DMS53 (cell line): ENCODE results near the gene SPSB2.
A peak's percentile ranks its signal among the peaks of the same experiment; 100 is the strongest.

Source experiments
- DNase-seq: peaks from one replicate; lab custom pipeline; 2025; lab: John Stamatoyannopoulos, UW

The SPSB2 gene

DNA sequence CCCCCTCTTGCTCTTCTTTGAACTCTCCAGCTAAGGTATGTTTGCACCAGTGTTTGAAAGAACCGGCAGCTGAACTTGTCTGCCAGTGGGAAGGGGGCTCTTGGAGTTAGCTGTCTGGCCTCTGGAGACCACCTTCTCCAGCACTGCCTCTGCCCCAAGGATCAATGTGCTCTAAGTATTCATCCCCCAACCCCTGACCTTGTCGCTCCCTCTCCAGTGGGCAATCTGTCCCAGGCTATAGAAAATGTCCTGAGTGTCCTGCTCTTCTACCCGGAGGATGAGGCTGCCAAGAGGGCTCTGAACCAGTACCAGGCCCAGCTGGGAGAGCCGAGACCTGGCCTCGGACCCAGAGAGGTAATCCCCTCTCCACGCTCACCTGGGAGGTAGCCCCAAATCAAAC lies 42.1 kb downstream of the SPSB2 start:
- no peak for DNase-seq

DNA sequence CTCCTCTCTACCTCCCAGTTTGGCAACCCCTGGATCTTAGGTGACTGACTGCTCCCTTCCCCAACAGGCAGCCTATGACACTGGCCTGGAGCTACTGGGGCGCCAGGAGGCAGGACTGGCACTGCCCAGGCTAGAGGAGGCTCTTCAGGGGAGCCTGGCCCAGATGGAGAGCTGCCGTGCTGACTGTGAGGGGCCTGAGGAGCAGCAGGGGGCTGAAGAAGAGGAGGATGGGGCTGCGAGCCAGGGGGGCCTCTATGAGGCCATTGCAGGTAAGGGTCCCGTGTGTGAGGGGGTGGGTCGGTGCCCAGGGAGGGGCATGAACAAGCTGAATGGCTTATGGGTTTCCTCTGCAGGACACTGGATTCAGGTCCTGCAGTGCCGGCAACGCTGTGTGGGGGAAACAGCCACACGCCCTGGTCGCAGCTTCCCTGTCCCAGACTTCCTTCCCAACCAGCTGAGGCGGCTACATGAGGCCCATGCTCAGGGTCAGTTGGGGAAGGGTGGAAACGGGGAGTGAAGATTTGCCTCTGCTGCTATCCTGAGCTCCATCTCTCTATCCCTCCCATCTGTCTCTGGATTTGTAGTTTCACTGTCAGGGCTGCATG lies 42.7 kb downstream of the SPSB2 start:
- DNase-seq, result no peak

DNA sequence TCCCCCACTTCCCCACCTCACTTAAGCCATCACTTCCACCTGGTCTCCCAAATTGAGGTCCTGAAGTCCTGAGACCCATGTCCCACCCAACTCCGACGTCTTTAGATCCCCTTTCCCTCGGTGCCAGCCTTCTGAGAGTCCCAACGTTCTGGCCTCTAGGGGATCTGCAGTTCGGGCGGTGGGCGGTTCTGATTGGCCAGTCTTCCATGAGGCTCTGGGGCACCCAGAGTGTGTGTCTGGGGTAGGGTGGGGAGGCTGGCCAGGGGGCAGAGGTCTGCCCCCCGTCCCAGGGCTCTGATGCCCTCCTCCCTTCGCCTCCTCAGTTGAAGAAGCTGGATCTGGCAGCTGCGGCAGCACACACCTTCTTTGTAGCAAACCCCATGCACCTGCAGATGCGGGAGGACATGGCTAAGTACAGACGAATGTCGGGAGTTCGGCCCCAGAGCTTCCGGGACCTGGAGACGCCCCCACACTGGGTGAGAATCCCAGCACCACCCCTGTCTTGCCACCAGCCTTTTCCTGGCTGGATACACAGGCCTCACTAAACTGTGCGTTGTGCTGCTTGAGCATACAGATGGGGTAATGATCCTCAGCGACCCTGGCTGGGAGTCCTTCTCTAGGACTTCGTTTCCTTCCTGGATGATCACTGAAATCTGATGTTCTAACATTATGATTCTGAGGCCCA lies 43.4 kb downstream of the SPSB2 start:
- no peak for DNase-seq

DNA sequence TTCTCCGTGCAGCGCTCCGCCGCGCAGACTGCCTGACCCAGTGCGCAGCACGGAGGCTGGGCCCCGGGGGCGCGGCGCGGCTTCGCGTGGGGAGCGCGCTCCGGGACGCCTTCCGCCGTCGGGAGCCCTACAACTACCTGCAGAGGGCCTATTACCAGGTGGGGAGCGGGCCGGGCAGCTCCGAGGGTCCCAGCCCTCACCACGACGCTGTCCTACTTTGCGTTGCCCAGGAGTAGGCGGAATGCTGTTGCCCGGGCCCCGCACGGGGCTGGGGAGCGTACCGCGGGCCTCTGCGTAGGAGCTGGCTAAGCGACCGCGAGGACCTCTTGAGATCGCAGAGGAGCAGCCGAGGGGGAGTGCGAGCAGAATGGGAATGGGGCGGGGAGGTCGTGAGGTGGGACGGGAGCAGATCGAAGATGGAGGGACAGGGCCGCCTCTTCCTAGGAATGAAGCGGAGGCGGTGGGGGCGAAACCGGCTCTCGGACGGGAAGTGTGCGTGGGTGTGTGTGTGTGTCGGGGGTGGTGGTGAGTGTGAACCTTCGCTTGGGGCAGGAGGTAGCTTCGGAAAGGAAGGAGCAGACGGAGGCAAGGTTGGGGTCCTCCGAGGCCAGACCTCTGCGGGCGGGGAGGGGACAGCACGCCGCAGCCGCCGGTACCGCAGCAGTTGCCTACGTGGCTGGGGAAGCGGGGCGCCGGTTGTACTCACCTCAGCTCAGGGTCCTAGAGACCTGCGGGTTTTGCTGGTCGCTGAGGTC lies 44.1 kb downstream of the SPSB2 start:
- DNase-seq, result peak; percentile 76

DNA sequence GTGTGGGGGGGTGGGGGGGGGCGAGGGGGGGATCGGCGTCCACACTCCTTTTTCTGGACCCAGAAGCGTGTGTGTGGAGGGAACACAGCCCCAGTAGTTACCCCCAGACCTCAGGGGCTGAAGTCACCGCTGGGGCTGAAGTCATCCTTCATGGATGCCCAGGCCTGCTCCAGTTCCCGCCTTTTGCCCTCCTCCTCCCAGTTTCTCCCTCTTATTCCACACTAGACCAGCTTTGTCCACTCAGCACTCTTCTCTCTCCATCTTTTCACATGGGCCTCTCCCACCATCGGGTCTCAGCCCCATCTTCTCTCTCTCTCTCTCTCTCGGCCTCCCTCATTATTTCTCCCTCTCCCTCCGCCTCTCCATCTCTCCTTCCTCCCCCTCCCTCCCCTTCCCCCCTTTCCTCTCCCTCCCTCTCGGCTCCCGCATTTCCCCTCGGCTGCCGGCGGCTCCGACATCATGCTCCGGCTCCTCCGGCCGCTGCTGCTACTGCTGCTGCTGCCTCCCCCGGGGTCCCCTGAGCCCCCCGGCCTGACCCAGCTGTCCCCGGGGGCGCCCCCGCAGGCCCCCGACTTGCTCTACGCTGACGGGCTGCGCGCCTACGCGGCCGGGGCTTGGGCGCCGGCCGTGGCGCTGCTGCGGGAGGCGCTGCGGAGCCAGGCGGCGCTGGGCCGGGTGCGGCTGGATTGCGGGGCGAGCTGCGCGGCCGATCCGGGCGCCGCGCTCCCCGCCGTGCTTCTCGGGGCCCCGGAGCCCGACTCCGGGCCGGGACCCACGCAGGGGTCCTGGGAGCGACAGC lies 44.9 kb downstream of the SPSB2 start, which contains the start of gene P3H3:
Gene P3H3, plus strand, starts transcription at position 426 of the 799 bp plus-strand sequence. Its CDS starts 34 bp downstream, at position 460.
- peak; percentile 79 for DNase-seq

DNA sequence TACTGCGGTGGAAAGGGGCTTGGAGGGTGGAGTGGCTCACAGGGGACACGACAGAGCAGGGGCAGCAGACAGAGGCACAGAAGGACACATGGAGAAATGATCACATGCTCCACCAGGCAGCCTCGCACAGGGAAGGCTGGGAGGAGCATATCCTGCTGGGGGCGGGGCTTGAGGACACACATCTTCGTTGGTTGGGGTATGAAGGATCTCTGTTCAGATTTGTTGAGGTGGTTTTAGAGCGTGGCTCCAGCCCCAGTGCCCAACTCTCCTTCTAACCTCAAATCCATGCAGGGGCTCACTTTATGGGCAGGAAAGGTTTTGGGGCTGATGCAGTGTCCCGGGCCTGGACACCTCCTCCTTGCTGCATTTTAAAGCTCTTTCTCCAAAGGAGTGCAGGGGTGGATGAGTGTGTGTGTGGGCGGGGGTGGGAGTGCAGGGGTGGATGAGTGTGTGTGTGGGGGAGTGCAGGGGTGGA lies 45.6 kb downstream of the SPSB2 start:
- DNase-seq, result peak; percentile 92

DNA sequence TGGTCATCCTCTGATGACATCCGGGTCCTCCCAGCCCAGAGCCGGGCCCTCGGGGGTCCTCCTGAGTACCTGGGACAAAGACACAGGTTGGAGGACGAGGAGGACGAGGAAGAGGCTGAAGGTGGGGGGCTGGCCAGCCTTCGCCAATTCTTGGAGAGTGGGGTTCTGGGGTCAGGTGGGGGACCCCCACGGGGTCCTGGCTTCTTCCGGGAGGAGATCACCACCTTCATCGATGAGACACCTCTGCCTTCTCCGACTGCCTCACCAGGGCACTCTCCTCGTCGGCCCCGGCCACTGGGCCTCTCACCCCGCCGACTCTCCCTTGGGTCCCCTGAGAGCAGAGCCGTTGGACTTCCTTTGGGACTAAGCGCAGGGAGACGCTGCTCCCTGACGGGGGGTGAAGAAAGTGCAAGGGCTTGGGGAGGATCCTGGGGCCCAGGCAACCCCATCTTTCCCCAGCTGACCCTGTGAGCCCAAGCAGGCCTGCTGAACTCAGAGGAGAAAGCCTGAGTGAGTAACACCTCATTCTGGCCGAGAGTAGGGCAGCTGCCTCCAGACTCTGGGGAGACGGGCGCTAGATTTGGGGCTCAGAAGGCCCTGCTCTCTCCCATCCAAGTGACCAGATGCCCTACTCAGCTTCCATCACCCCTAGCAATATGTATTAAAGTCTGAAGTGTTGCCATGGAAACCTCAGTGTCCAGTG lies 46.2 kb downstream of the SPSB2 start:
- no peak for DNase-seq

DNA sequence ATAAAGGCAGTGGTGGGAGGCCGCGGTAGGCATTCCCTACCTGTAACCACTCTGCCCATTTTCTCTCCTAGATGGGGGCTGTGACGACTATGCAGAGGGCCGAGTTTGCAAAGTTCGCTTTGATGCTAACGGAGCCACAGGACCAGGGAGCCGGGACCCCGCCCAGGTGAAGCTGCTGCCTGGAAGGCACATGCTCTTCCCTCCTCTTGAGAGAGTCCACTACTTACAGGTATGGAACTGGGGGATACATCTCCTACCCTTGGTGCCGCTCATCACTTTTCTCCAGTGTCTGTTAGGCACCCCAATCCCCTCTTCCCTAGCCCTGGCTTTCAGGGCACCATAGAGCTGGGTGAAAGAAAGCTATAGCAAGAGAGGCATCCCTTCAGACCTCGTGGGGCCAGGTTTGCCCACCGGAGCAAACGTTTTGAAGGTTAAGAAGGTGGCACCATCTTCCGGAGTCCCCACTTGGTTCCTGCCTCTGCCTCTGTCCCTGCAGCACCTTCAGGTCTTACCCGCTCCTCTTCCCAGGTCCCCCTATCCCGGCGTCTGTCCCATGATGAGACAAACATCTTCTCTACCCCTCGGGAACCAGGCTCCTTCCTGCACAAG lies 46.9 kb downstream of the SPSB2 start:
- DNase-seq, result no peak

DNA sequence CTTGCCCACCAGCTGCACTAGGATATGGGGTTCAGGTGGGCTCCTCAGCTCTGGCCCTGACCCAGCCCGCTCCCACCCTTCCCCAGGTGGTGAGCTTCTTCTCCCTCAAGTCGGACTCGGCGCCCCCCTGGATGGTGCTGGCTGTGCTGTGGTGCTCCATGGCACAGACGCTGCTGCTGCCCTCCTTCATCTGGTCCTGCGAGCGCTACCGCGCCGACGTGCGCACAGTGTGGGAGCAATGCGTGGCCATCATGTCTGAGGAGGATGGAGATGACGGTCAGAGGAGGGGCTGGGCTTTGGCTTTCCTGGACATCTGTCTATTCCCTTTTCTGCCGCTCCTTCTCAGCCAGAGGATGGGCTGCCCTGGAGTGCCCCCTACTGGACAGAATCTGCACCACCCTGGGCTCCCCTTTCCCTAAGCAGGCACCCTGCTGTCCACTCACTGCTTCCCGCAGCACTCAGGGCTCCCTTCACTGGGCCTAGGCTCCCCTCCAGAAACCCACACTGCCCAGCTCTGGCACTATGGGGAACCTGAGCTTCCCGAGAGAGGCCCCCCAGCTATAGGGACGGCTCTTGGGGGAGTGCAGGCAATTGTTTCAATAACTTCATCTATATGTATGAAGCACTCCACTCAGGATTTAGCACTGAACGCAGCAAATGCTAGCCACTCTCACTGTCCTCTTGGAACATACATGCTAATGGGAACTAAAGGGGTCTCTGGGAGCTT lies 47.5 kb downstream of the SPSB2 start:
- DNase-seq, result peak; percentile 95

DNA sequence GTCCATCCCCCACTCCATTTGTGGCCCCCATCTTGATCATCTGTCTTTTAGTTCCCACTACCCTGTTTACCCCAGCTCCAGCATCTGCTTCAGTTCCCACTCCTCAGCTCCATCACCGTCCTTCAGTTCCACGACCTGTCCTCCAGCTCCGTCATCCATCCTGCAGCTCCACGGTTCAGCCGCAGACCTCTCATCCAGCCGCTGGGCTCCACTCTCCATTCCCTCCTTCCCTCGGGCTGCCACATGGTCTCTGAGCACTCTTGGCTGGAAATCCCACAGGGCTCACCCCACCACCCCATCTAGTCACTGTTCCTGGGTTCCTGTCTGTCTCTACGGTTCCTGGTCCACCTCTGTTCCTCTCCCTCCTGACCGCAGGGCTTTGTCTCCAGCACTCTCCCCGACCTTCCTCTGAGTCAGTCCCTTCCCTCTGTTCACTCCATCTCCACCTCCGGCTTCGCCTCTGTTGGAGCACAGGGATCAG lies 48.2 kb downstream of the SPSB2 start:
- DNase-seq, result peak; percentile 59

DNA sequence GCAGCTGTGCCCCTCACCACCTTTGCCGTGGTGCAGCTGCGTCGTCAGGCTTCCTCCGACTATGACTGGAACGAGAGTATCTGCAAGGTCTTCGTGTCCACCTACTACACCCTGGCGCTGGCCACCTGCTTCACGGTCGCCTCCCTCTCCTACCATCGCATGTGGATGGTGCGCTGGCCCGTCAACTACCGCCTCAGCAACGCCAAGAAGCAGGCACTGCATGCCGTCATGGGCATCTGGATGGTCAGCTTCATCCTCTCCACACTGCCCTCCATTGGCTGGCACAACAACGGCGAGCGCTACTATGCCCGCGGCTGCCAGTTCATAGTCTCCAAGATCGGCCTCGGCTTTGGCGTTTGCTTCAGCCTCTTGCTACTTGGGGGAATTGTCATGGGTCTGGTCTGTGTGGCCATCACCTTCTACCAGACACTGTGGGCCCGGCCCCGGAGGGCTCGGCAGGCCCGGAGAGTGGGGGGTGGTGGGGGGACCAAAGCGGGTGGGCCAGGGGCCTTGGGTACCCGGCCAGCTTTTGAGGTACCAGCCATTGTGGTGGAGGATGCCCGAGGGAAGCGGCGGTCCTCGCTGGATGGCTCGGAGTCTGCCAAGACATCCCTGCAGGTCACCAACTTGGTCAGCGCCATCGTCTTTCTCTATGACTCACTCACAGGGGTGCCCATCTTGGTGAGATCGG lies 48.9 kb downstream of the SPSB2 start:
- DNase-seq, result no peak

DNA sequence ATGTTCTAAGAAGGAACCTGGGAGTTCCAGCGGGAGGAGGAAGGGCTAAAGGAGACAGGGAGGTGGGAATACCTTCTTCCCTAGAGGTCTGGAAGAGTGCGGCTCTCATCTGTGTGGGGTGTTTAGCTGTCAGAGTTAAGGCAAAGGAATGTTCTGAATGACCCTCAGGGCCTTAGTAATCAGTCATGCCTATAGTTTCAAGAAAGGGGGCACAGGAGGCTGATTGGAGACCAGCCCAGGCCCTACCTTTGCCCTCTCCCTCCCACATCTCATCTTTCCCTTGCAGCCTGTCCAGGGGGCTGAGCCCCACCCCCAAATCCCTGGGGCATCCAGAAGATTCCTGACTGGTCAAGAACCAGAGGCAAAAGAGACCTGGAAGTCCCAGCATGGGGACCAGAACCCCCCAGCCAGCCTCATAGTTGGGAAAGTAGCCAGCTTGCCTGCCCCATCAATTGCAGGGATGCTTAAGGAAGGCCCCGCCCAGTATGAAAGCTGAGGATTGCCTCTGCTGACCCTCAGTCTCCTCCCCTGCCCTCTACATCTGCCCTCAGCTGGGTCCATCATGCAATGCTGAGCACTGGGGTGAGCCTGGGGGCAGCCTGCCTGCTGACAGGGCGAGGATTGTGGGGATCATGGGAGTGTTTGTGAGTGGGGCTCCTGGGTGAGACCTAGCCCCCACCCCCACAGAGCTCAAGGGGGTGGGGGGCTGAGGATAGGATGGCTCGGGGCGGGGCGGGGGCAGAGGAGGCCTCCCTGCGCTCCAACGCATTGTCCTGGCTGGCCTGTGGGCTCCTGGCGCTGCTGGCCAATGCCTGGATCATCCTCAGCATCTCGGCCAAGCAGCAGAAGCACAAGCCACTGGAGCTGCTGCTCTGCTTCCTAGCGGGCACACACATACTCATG lies 49.7 kb downstream of the SPSB2 start:
- no peak for DNase-seq

DNA sequence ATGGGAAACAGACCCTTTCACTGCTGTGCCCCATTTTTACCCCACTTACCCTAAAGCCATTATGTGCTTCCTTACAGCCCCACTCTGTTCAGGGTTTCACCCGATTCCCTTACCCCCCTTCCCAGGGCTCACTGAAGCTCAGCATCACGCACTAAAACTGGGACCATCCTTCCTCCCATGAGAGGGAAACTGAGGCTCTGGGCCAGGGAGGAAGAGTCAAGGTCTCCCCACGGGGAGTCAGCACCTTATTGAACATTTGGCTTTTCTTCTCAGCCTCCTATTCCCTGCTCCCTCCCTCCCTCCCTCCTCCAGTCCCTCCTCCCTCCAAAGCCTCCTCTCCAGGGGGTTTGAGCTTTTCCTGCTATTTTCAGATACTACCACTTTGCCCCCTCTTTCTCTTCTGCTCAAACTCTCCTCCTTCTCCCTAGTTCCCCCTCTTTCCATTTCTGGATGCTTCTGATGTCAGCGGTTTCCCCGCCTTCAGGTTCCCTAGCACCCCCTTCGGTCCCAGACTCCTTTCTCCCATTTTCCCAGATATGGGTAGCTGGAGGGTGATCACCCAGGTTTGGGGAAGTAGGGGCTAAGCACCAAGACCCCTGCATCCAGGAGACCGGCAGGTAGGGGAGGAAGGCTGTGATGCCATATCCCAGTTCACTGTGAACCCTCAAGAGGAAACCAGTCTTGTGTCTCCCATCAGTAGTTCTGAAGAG lies 50.5 kb downstream of the SPSB2 start:
- DNase-seq, result no peak

DNA sequence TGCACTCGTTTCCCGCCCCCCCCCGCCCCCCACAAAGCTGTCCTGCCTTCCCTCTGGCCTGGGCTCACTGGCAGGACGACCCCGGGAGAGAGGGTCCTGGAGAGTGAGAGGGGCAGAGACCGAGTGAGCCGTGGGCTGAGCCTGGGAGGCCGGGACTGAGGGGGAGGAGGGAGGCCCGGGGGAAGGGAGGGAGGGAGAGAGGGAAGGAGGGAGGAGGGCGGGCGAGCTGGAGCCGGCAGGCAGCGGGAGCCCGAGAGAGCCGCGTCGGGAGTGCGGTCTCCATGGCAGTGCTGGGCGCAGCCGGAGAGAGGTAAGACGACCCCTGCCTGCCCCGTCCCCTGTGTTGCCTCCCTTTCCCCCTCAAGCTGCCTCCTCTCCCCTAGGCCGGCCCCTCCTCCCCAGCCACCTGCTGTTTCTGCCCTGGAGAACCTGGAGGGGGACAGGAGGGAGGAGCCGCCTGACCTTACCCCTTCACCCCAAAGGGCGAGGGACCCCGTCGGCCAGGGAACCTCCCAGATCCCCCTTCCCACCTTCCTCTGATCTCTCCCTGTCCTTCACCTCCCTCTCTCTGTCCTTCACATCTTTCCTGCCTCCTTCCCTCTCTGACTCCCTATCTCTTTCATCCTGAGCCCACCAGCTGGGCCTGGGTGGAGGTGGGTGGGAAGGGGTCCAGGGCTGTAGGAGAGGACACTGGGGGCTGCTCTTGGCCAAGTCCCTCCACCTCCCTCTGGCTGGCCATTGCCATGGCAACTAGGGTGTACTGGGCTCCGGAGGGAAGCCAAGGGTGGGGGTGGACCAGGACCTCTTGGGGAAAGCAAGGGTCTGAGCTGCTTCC lies 51.3 kb downstream of the SPSB2 start, which contains the start of gene GPR162:
Gene GPR162, plus strand, starts transcription at position 231 of the 835 bp plus-strand sequence. CDS start 2,078 bp downstream, outside the sequence.
- DNase-seq, result peak; percentile 89
